ENCODE data around the gene ZNF519. TPM values are rescaled to one million over a fixed set of nuclear protein-coding genes. Genes with fewer than 3 reads are reported as not detected.

ZNF519 gene
- polyA plus RNA-seq, 1 donor (not counting 4 experiments of a cell fraction or from before 2014, with no cell fraction given) = 3.6 TPM

GRCh38 chr18:14124689-14125088 lies 7.5 kb downstream of the ZNF519 start:
- Histone ChIP-seq H3K79me2 (ENCODE audit: control insufficient read depth, insufficient read depth, low read length) (peaks cover 2% of the 10 kb centered on the region), H3K9ac (ENCODE audit: control insufficient read depth, extremely low read depth, insufficient read depth, low read length) (no peak overlapping the region), H3K4me3 (ENCODE audit: control insufficient read depth in 2 of 3, extremely low read depth in 1 of 3, insufficient read depth in 2 of 3, low read depth in 1 of 3, low read length in 3 of 3) (no peak overlapping the region), H3K27ac (ENCODE audit: control insufficient read depth, insufficient read depth, low read length) (no peak overlapping the region), H3K4me2 (ENCODE audit: control insufficient read depth, extremely low read depth, insufficient read depth, low read depth, low read length) (no peak overlapping the region), H3K36me3 (ENCODE audit: control insufficient read depth in 2 of 2, extremely low read depth in 1 of 2, insufficient read depth in 2 of 2, low read length in 2 of 2) (no peaks in the 10 kb centered on the region), H3K4me1 (ENCODE audit: control insufficient read depth, extremely low read depth, insufficient read depth, low read length) (no peaks in the 10 kb centered on the region), H3K9me3 (ENCODE audit: control insufficient read depth, low read depth, low read length) (no peaks in the 10 kb centered on the region), H3K9me1 (ENCODE audit: control insufficient read depth, extremely low read depth, insufficient read depth, low read length) (no peaks in the 10 kb centered on the region), H4K20me1 (ENCODE audit: control insufficient read depth, extremely low read depth, insufficient read depth, low read length) (no peaks in the 10 kb centered on the region), H2AFZ (ENCODE audit: control insufficient read depth, low read length) (no peak overlapping the region), H3K27me3 (ENCODE audit: control insufficient read depth, extremely low read depth, insufficient read depth, low read length) (no peaks in the 10 kb centered on the region)
- FAIRE-seq (no peak), DNase-seq (ENCODE audit: low read depth, low spot score) (no peak)
- TF ChIP-seq EZH2 (IDR thresholded peaks at IDR 0.05; ENCODE audit: low read length) (no peak), CTCF (optimal IDR thresholded peaks at IDR 0.05 in 1 of 3, IDR thresholded peaks at IDR 0.05 in 1 of 3, conservative IDR thresholded peaks at IDR 0.05 in 1 of 3; ENCODE audit: extremely low read depth in 1 of 3, insufficient read depth in 2 of 3, low read length in 3 of 3) (no peak)
- dilution Hi-C loops (cut with MboI; ENCODE audit: extremely low pct_ligation_motif_present, low sequenced_read_pairs) = no loop called here

- FAIRE-seq (no peak), DNase-seq (ENCODE audit: low read depth, low spot score) (no peak)
- Histone ChIP-seq H3K36me3 (ENCODE audit: control insufficient read depth in 2 of 2, extremely low read depth in 1 of 2, insufficient read depth in 2 of 2, low read length in 2 of 2) (no peaks in the 10 kb centered on the region), H4K20me1 (ENCODE audit: control insufficient read depth, extremely low read depth, insufficient read depth, low read length) (no peaks in the 10 kb centered on the region), H3K79me2 (ENCODE audit: control insufficient read depth, insufficient read depth, low read length) (no peaks in the 10 kb centered on the region), H3K27ac (ENCODE audit: control insufficient read depth, insufficient read depth, low read length) (no peak overlapping the region), H3K4me2 (ENCODE audit: control insufficient read depth, extremely low read depth, insufficient read depth, low read depth, low read length) (no peak overlapping the region), H3K9me3 (ENCODE audit: control insufficient read depth, low read depth, low read length) (no peaks in the 10 kb centered on the region), H3K9me1 (ENCODE audit: control insufficient read depth, extremely low read depth, insufficient read depth, low read length) (no peaks in the 10 kb centered on the region), H3K27me3 (ENCODE audit: control insufficient read depth, extremely low read depth, insufficient read depth, low read length) (no peaks in the 10 kb centered on the region), H3K9ac (ENCODE audit: control insufficient read depth, extremely low read depth, insufficient read depth, low read length) (no peak overlapping the region), H3K4me1 (ENCODE audit: control insufficient read depth, extremely low read depth, insufficient read depth, low read length) (no peaks in the 10 kb centered on the region), H3K4me3 (ENCODE audit: control insufficient read depth in 2 of 3, extremely low read depth in 1 of 3, insufficient read depth in 2 of 3, low read depth in 1 of 3, low read length in 3 of 3) (no peak overlapping the region), H2AFZ (ENCODE audit: control insufficient read depth, low read length) (no peak overlapping the region)
- dilution Hi-C loops (cut with MboI; ENCODE audit: extremely low pct_ligation_motif_present, low sequenced_read_pairs) = no loop called here
- TF ChIP-seq CTCF (optimal IDR thresholded peaks at IDR 0.05 in 1 of 3, IDR thresholded peaks at IDR 0.05 in 1 of 3, conservative IDR thresholded peaks at IDR 0.05 in 1 of 3; ENCODE audit: extremely low read depth in 1 of 3, insufficient read depth in 2 of 3, low read length in 3 of 3) = no peak
- no peak for TF ChIP-seq EZH2 (IDR thresholded peaks at IDR 0.05; ENCODE audit: low read length)
Measured at GRCh38 chr18:14122097-14122496, 10.1 kb downstream of the ZNF519 start.
